Measurements from ENCODE around the gene MOB3B. TPM values are rescaled to one million over a fixed set of nuclear protein-coding genes. Genes with fewer than 3 reads are reported as not detected.

MOB3B gene
- polyA plus RNA-seq, 1 of the 3 experiments (the other 2 are of a cell fraction) = 0.90 TPM

DNA sequence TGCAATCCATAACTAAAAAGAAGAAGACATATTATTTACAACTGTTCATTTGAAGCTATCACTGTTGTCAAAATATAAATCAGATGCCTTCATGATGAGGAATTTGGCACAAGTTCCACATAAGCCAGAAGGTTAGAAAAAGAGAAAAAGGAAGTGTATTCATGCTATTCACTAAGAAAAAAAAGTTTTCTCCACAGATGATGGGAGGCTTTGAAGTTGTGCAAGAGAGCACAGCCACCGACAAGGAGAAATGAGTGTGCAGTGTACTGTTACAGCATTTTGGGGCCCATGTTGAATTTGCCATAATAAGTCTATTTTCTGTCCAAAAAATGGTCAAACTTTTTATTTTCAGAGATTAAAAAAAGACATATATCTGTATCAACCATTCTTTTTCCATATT lies 38.5 kb downstream of the MOB3B start:
- ChIA-PET CTCF (no interaction called here), POLR2A (no interaction called here)
- Histone ChIP-seq H3K4me1 (ENCODE audit: control insufficient read depth in 1 of 2, insufficient read depth in 2 of 2, low read depth in 1 of 2, low read length in 1 of 2) (no peaks in the 10 kb centered on the region; a peak in 1 of 4 replicates), H4K20me1 (ENCODE audit: insufficient read depth) (no peaks in the 10 kb centered on the region), H2AFZ (ENCODE audit: low read depth) (no peak overlapping the region), H3K27me3 (ENCODE audit: insufficient read depth) (no peaks in the 10 kb centered on the region), H3K36me3 (replicated peaks in 1 of 2; ENCODE audit: control insufficient read depth in 1 of 2, insufficient read depth in 2 of 2, low read length in 1 of 2) (no peaks in the 10 kb centered on the region), H3K4me3 (ENCODE audit: low read depth in 2 of 2, low read length in 1 of 2) (no peak overlapping the region), H3K9me3 (no peaks in the 10 kb centered on the region), H3K9me2 (no peaks in the 10 kb centered on the region), H3K79me2 (ENCODE audit: insufficient read depth) (no peaks in the 10 kb centered on the region), H3K27ac (ENCODE audit: low read depth in 2 of 2, low read length in 1 of 2) (no peak overlapping the region), H3K9ac (no peak overlapping the region), H3F3A (replicated peaks; ENCODE audit: insufficient read depth) (peaks cover 4% of the 10 kb centered on the region), H3K4me2 (no peak overlapping the region)
- TF ChIP-seq POLR2AphosphoS5 (IDR thresholded peaks at IDR 0.05; ENCODE audit: low read depth, low read length) (no peak), CHD2 (IDR thresholded peaks at IDR 0.05; ENCODE audit: low read length, partially characterized antibody) (no peak), ELF1 (IDR thresholded peaks at IDR 0.05) (no peak), SIN3A (IDR thresholded peaks at IDR 0.05; ENCODE audit: borderline replicate concordance, low read depth, low read length) (no peak), TEAD4 (IDR thresholded peaks at IDR 0.05; ENCODE audit: borderline replicate concordance, insufficient read depth) (no peak), NRF1 (IDR thresholded peaks at IDR 0.05; ENCODE audit: low read depth, low read length) (no peak), MEF2A (IDR thresholded peaks at IDR 0.05; ENCODE audit: borderline replicate concordance, low read depth) (no peak), RCOR1 (IDR thresholded peaks at IDR 0.05; ENCODE audit: low read length) (no peak), EP300 (IDR thresholded peaks at IDR 0.05; ENCODE audit: borderline replicate concordance in 1 of 2, low read depth in 1 of 2, low read length in 1 of 2) (no peak), RAD21 (IDR thresholded peaks at IDR 0.05; ENCODE audit: low read length) (no peak), TAF1 (IDR thresholded peaks at IDR 0.05; ENCODE audit: borderline replicate concordance, low read depth, low read length) (no peak), FOXJ3 (CRISPR knock-in tag; IDR thresholded peaks at IDR 0.05) (no peak), JUND (IDR thresholded peaks at IDR 0.05) (no peak), MXI1 (IDR thresholded peaks at IDR 0.05; ENCODE audit: low read depth, low read length) (no peak), NFIC (IDR thresholded peaks at IDR 0.05; ENCODE audit: borderline replicate concordance) (no peak)
- TF ChIP-seq, protein P1, sequence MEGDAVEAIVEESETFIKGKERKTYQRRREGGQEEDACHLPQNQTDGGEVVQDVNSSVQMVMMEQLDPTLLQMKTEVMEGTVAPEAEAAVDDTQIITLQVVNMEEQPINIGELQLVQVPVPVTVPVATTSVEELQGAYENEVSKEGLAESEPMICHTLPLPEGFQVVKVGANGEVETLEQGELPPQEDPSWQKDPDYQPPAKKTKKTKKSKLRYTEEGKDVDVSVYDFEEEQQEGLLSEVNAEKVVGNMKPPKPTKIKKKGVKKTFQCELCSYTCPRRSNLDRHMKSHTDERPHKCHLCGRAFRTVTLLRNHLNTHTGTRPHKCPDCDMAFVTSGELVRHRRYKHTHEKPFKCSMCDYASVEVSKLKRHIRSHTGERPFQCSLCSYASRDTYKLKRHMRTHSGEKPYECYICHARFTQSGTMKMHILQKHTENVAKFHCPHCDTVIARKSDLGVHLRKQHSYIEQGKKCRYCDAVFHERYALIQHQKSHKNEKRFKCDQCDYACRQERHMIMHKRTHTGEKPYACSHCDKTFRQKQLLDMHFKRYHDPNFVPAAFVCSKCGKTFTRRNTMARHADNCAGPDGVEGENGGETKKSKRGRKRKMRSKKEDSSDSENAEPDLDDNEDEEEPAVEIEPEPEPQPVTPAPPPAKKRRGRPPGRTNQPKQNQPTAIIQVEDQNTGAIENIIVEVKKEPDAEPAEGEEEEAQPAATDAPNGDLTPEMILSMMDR (IDR thresholded peaks at IDR 0.05) = no peak
- TF ChIP-seq, protein P2, sequence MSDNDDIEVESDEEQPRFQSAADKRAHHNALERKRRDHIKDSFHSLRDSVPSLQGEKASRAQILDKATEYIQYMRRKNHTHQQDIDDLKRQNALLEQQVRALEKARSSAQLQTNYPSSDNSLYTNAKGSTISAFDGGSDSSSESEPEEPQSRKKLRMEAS (IDR thresholded peaks at IDR 0.05; ENCODE audit: low read depth) = no peak
- TF ChIP-seq, protein P3, sequence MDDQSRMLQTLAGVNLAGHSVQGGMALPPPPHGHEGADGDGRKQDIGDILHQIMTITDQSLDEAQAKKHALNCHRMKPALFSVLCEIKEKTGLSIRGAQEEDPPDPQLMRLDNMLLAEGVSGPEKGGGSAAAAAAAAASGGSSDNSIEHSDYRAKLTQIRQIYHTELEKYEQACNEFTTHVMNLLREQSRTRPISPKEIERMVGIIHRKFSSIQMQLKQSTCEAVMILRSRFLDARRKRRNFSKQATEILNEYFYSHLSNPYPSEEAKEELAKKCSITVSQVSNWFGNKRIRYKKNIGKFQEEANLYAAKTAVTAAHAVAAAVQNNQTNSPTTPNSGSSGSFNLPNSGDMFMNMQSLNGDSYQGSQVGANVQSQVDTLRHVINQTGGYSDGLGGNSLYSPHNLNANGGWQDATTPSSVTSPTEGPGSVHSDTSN (IDR thresholded peaks at IDR 0.05) = no peak
- no peak for DNase-seq
- 87% methylated on average over 1 of the region's 1 CpG for WGBS (ENCODE audit: low lambda C conversion rate)
